CD14-positive monocyte (primary cell): Measurements from ENCODE around the gene RTN1. TPM values are rescaled to one million over a fixed set of nuclear protein-coding genes. Genes with fewer than 3 reads are reported as not detected.

Source experiments
- DNase-seq, 3 donors: peaks; one replicate each; pipeline ENCODE4 v3.0.0-alpha.2; 2011 to 2022
- H2AFZ ChIP-seq: 2 replicates; pipeline ENCODE4 v1.6.0; 2012; ENCODE audit warnings: mild to moderate bottlenecking, low read depth, low read length, inconsistent platforms; ENCODE audit not compliant: insufficient read depth, poor library complexity, severe bottlenecking
- H3K27ac ChIP-seq, 2 donors: 1 replicate in 1 of 2; 2 replicates in 1 of 2; pipeline ENCODE4 v1.5.1; 2012 to 2013; ENCODE audit warnings: low read length in 2 of 2, control low read depth in 1 of 2, inconsistent platforms in 1 of 2, low read depth in 1 of 2, mild to moderate bottlenecking in 1 of 2
- H3K27me3 ChIP-seq, 2 donors: one replicate each; pipeline versions ENCODE4 v1.6.0 to v1.6.1; 2011 to 2013; ENCODE audit warnings: low read length in 2 of 2; ENCODE audit not compliant: control insufficient read depth in 2 of 2, insufficient read depth in 2 of 2
- H3K36me3 ChIP-seq, 2 donors: replicated peaks in 1 of 2; 1 replicate in 1 of 2; 2 replicates in 1 of 2; pipeline versions ENCODE4 v1.5.1 to v1.6.1; 2012 to 2013; ENCODE audit warnings: low read length in 2 of 2, control low read depth in 1 of 2, inconsistent platforms in 1 of 2, mild to moderate bottlenecking in 1 of 2; ENCODE audit not compliant: insufficient read depth in 2 of 2, control insufficient read depth in 1 of 2
- H3K4me1 ChIP-seq, 2 donors: 1 replicate in 1 of 2; 2 replicates in 1 of 2; pipeline versions ENCODE4 v1.5.1 to v1.6.1; 2012 to 2013; ENCODE audit warnings: low read length in 2 of 2, control low read depth in 1 of 2, inconsistent platforms in 1 of 2, mild to moderate bottlenecking in 1 of 2, moderate library complexity in 1 of 2; ENCODE audit not compliant: insufficient read depth in 2 of 2, control insufficient read depth in 1 of 2
- H3K4me2 ChIP-seq: replicated peaks from 2 replicates; pipeline ENCODE3; 2012; ENCODE audit warnings: low read length, moderate library complexity, mild to moderate bottlenecking; ENCODE audit not compliant: poor library complexity, severe bottlenecking; ENCODE audit errors: extremely low read depth
- H3K4me3 ChIP-seq, 3 experiments: fragments of 200-600 bp in 1 of 3; sonication (generic) in 1 of 3; replicated peaks in 1 of 3; 1 replicate in 2 of 3; 2 replicates in 1 of 3; pipeline ENCODE4 v1.5.1; 2011 to 2013; ENCODE audit warnings: low read length in 3 of 3, mild to moderate bottlenecking in 3 of 3, control low read depth in 2 of 3, low read depth in 2 of 3, inconsistent platforms in 1 of 3, moderate library complexity in 1 of 3
- H3K79me2 ChIP-seq: 2 replicates; pipeline ENCODE4 v1.6.0; 2012; ENCODE audit warnings: mild to moderate bottlenecking, control low read depth, inconsistent platforms, low read length, moderate library complexity; ENCODE audit not compliant: insufficient read depth
- H3K9ac ChIP-seq: 2 replicates; pipeline ENCODE4 v1.6.0; 2017; ENCODE audit warnings: low read length, mild to moderate bottlenecking; ENCODE audit not compliant: insufficient read depth, poor library complexity, severe bottlenecking
- H3K9me3 ChIP-seq, 2 donors: replicated peaks in 1 of 2; 1 replicate in 1 of 2; 2 replicates in 1 of 2; pipeline versions ENCODE4 v1.5.1 to v1.6.1; 2012 to 2013; ENCODE audit warnings: low read length in 2 of 2, control low read depth in 1 of 2; ENCODE audit not compliant: control insufficient read depth in 1 of 2, insufficient read depth in 1 of 2
- H4K20me1 ChIP-seq: 2 replicates; pipeline ENCODE4 v1.6.0; 2012; ENCODE audit warnings: mild to moderate bottlenecking, low read length, control low read depth, moderate library complexity; ENCODE audit not compliant: insufficient read depth
- H3K27ac Mint-ChIP-seq, 7 donors: one replicate each; pipeline ENCODE4 v1.8.0; 2020; ENCODE audit warnings: mild to moderate bottlenecking in 7 of 7, mixed read lengths in 7 of 7, moderate library complexity in 6 of 7, inconsistent platforms in 2 of 7
- H3K27me3 Mint-ChIP-seq, 3 donors: one replicate each; pipeline ENCODE4 v1.8.0; 2021 to 2022; ENCODE audit warnings: low read depth in 3 of 3, mild to moderate bottlenecking in 3 of 3, mixed read lengths in 3 of 3, moderate library complexity in 3 of 3, inconsistent platforms in 1 of 3
- H3K36me3 Mint-ChIP-seq, 2 donors: one replicate each; pipeline ENCODE4 v1.8.0; 2020; ENCODE audit warnings: mixed read lengths in 2 of 2, inconsistent platforms in 1 of 2, mild to moderate bottlenecking in 1 of 2
- H3K4me1 Mint-ChIP-seq: one replicate; pipeline ENCODE4 v1.8.0; 2020; ENCODE audit warnings: mild to moderate bottlenecking, mixed read lengths
- H3K4me3 Mint-ChIP-seq, 2 donors: one replicate each; pipeline ENCODE4 v1.8.0; 2020; ENCODE audit warnings: mild to moderate bottlenecking in 2 of 2, mixed read lengths in 2 of 2, moderate library complexity in 1 of 2
- H3K9me3 Mint-ChIP-seq, 7 donors: one replicate each; pipeline ENCODE4 v1.8.0; 2020 to 2022; ENCODE audit warnings: mixed read lengths in 7 of 7, mild to moderate bottlenecking in 6 of 7, moderate library complexity in 6 of 7, inconsistent platforms in 2 of 7
- CTCF ChIP-seq: fragments of 200-600 bp; IDR thresholded peaks from one replicate; pipeline ENCODE4 v1.8.0; 2022; ENCODE audit warnings: antibody characterized with exemption, mild to moderate bottlenecking
- WGBS: methylation state at CpG from one replicate; pipeline ENCODE4 v1.1.5; 2013; ENCODE audit warnings: missing lambda C conversion rate; ENCODE audit not compliant: insufficient coverage; 5-methylcytosine and 5-hydroxymethylcytosine counted together
- intact Hi-C, 2 donors: fragments of 100-400 bp; cut with micrococcal nuclease; formaldehyde crosslinking; loops; one replicate each; pipeline versions ENCODE4 v1.15.0 to v1.15.1; 2023
- polyA plus RNA-seq, 3 donors: library from polyadenylated mRNA; depleted of rRNA in 1 of 3; unstranded in 2 of 3; stranded (reverse) in 1 of 3; fragments of 300-500 nt in 2 of 3; fragments of >200 nt in 1 of 3; fragmentation: Illumina TruSeq in 2 of 3; gene quantifications; 1 replicate in 2 of 3; 2 replicates in 1 of 3; pipeline ENCODE4 v1.2.3, GENCODE V29; 2012 to 2021

Gene RTN1
- polyA plus RNA-seq, 3 donors = 40.2 to 75.1 (median 55.0) TPM

- peaks cover 0 to 9% of the 10 kb centered on the region in 2 donors for H3K9me3 ChIP-seq
- H3K27ac ChIP-seq = peak overlapping the region in 1 of 2 donors; percentile 63
- no CpG with 5 or more reads among the region's 1 CpG for WGBS
- no peaks in the 10 kb centered on the region for H3K36me3 ChIP-seq
- H2AFZ ChIP-seq = no peak overlapping the region
- TF ChIP-seq CTCF = no peak
- H3K27me3 ChIP-seq = no peaks in the 10 kb centered on the region
- H3K9me3 Mint-ChIP-seq = peaks cover 4 to 17% (median 11%) of the 10 kb centered on the region in 7 donors
- H3K27ac Mint-ChIP-seq = peak overlapping the region in 2 of 7 donors; percentile 53 to 66
- no peaks in the 10 kb centered on the region for H3K79me2 ChIP-seq
- no peaks in the 10 kb centered on the region for H4K20me1 ChIP-seq
- H3K9ac ChIP-seq = no peak overlapping the region
- H3K4me3 Mint-ChIP-seq = peak overlapping the region in 1 of 2 donors; percentile 1
- H3K4me1 ChIP-seq = peaks cover 12 to 14% of the 10 kb centered on the region in 2 donors
- peaks cover 7 to 15% of the 10 kb centered on the region in 2 donors for H3K36me3 Mint-ChIP-seq
- no peak for DNase-seq
- peaks cover 17% of the 10 kb centered on the region for H3K4me1 Mint-ChIP-seq
- H3K4me3 ChIP-seq = no peak overlapping the region
- H3K27me3 Mint-ChIP-seq = no peaks in the 10 kb centered on the region
- H3K4me2 ChIP-seq = no peak overlapping the region
- intact Hi-C loops = no loop called here
Measured at GRCh38 chr14:59823179-59823578, 47.4 kb downstream of the RTN1 start.

DNA sequence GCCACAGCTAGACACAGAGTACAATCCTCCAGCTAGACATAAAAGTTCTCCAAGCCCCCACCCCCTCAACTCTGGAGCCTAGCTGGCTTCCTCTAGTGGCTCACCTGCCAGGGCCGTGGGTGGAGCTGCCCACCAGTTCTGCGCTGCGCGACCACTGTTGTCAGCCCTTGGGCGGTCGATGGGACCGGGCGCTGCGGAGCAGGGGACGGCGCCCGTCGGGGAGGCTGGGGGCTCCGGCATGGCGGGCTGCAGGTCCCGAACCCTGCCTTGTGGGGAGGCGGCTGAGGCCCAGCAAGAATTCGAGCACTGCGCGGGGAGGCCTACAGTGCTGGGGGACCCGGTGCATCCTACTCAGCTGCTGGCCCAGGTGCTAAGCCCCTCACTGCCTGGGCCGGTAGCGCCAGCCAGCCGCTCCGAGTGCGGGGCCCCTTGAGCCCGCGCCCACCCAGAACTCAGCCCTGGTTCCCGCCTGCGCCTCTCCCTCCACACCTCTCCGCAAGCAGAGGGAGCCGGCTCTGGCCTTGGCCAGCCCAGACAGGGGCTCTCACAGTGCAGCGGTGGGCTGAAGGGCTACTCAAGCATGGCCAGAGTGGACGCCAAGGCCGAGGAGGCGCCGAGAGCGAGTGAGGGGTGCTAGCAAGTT is 51.0 kb downstream of the RTN1 start:
- H3K9me3 Mint-ChIP-seq = peaks cover 3 to 18% (median 9%) of the 10 kb centered on the region in 7 donors
- 97% methylated on average over 36 of the region's 38 CpGs for WGBS
- no peak for DNase-seq
- Histone ChIP-seq H2AFZ (no peak overlapping the region), H3K4me2 (no peak overlapping the region), H3K4me3 (no peak overlapping the region), H3K4me1 (peaks cover 12 to 14% of the 10 kb centered on the region in 2 donors), H3K9me3 (peaks cover 0 to 9% of the 10 kb centered on the region in 2 donors), H3K36me3 (no peaks in the 10 kb centered on the region), H4K20me1 (peaks cover 22% of the 10 kb centered on the region), H3K9ac (no peak overlapping the region), H3K79me2 (no peaks in the 10 kb centered on the region), H3K27me3 (no peaks in the 10 kb centered on the region), H3K27ac (no peak overlapping the region)
- peaks cover 16% of the 10 kb centered on the region for H3K4me1 Mint-ChIP-seq
- peaks cover 2 to 5% (median 4%) of the 10 kb centered on the region in 3 donors for H3K27me3 Mint-ChIP-seq
- H3K36me3 Mint-ChIP-seq = peaks cover 4 to 12% of the 10 kb centered on the region in 2 donors
- TF ChIP-seq CTCF = no peak
- H3K4me3 Mint-ChIP-seq = no peak overlapping the region
- intact Hi-C loops = no loop called here
- no peak overlapping the region for H3K27ac Mint-ChIP-seq
